DND-41 (cell line): Measurements from ENCODE around the gene TFEB.

Experiments used
- ATAC-seq: fragments of 200-7000 bp; cut with Tn5 transposase; 3 replicates; pipeline ENCODE4 v1.9.1; 2021; ENCODE audit warnings: low read depth; ENCODE audit not compliant: insufficient read depth
- DNase-seq: peaks from one replicate; pipeline ENCODE4 v3.0.0-alpha.2; 2020
- H2AFZ ChIP-seq: 2 replicates; pipeline ENCODE4 v1.6.0; 2012; ENCODE audit warnings: low read depth, low read length
- H3K27ac ChIP-seq: 2 replicates; pipeline ENCODE4 v1.5.1; 2012; ENCODE audit warnings: low read length, inconsistent platforms
- H3K27me3 ChIP-seq: fragments of 200-600 bp; sonication (generic); 2 replicates; pipeline ENCODE4 v1.6.0; 2012; ENCODE audit warnings: low read length, mild to moderate bottlenecking, inconsistent platforms; ENCODE audit not compliant: insufficient read depth, poor library complexity
- H3K36me3 ChIP-seq: 2 replicates; pipeline ENCODE4 v1.5.1; 2012; ENCODE audit warnings: low read length, inconsistent platforms; ENCODE audit not compliant: insufficient read depth
- H3K4me1 ChIP-seq: 2 replicates; pipeline ENCODE4 v1.5.1; 2012; ENCODE audit warnings: mild to moderate bottlenecking, low read length; ENCODE audit not compliant: insufficient read depth
- H3K4me2 ChIP-seq: 2 replicates; pipeline ENCODE4 v1.6.0; 2012; ENCODE audit warnings: mild to moderate bottlenecking, moderate library complexity, low read length, inconsistent platforms; ENCODE audit not compliant: insufficient read depth
- H3K4me3 ChIP-seq, 2 experiments: fragments of 200-600 bp in 1 of 2; shearing (Covaris generic) in 1 of 2; 2 replicates each; pipeline ENCODE4 v1.5.1; 2012 to 2016; ENCODE audit warnings: inconsistent platforms in 2 of 2, low read length in 2 of 2, mild to moderate bottlenecking in 2 of 2, low read depth in 1 of 2, moderate library complexity in 1 of 2
- H3K79me2 ChIP-seq: 2 replicates; pipeline ENCODE4 v1.6.0; 2012; ENCODE audit warnings: low read length, inconsistent platforms; ENCODE audit not compliant: insufficient read depth
- H3K9ac ChIP-seq: 2 replicates; pipeline ENCODE4 v1.6.0; 2012; ENCODE audit warnings: low read depth, mild to moderate bottlenecking, inconsistent platforms, low read length, moderate library complexity
- H3K9me3 ChIP-seq: 2 replicates; pipeline ENCODE4 v1.5.1; 2012; ENCODE audit warnings: low read length, moderate library complexity, mild to moderate bottlenecking, inconsistent platforms; ENCODE audit not compliant: insufficient read depth, severe bottlenecking
- H4K20me1 ChIP-seq: 2 replicates; pipeline ENCODE4 v1.6.0; 2012; ENCODE audit warnings: low read length; ENCODE audit not compliant: insufficient read depth
- CTCF ChIP-seq: IDR thresholded peaks from 2 replicates; pipeline ENCODE4 v1.5.1; 2012; ENCODE audit warnings: borderline replicate concordance, low read length, moderate library complexity, mild to moderate bottlenecking; ENCODE audit not compliant: poor library complexity, severe bottlenecking; ENCODE audit errors: extremely low read depth
- EZH2 ChIP-seq: IDR thresholded peaks from 3 replicates; pipeline ENCODE4 v1.6.1; 2012; ENCODE audit warnings: borderline replicate concordance, low read depth, mild to moderate bottlenecking, moderate library complexity, low read length, inconsistent platforms; ENCODE audit not compliant: severe bottlenecking

Gene TFEB

DNA sequence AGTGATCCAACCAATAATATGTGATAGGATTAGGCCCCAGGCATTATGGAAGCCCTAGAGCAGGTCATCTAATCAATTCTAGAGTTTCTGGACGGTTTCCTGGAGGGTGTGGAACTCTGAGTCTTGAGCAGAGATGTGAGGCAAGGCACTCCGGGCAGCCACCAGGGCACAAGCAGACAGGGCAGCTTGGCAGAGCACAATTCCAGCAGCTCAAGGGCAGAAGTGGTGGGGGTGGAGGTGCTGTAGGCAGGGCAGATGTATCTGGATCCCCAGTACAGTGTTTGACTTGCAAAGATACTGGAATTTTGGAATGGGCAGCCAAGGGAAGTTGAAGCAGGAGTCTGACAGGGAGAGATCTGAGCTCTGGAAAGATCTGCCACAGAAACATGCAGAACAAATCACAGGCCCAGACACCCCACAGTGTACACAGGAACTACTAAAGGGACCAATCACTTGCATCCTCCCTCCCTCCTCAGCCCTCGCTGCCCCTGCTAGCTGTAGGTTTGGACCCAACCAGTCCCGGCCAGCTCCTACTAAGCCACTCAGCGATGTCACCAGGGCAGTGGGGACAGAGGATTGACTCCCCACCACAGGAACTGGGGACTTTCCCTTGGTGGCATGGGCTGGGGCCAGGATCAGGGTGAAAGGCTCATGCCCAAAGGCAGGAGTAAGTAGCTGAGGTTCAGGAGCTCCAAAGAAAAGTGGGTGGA lies 47.0 kb downstream of the TFEB start:
- Histone ChIP-seq H3K36me3 (peaks cover 7% of the 10 kb centered on the region; the same call in 1 of the 2 replicates), H3K4me1 (peaks cover 7% of the 10 kb centered on the region), H3K4me3 (no peak overlapping the region), H3K79me2 (no peaks in the 10 kb centered on the region), H3K27ac (no peak overlapping the region), H2AFZ (no peak overlapping the region), H3K9ac (no peak overlapping the region), H3K9me3 (no peaks in the 10 kb centered on the region), H3K4me2 (no peak overlapping the region), H4K20me1 (no peaks in the 10 kb centered on the region), H3K27me3 (no peaks in the 10 kb centered on the region)
- ATAC-seq (no peak), DNase-seq (no peak)
- TF ChIP-seq EZH2, result no peak
- TF ChIP-seq CTCF, result no peak

- H3K4me3 ChIP-seq, result no peak overlapping the region
- TF ChIP-seq CTCF (no peak), EZH2 (no peak)
- no peaks in the 10 kb centered on the region for H3K27me3 ChIP-seq
- H3K9me3 ChIP-seq, result no peaks in the 10 kb centered on the region
- no peak overlapping the region for H3K4me2 ChIP-seq
- ATAC-seq (no peak), DNase-seq (no peak)
- peaks cover 7% of the 10 kb centered on the region; the same call in 1 of the 2 replicates for H3K36me3 ChIP-seq
- H3K79me2 ChIP-seq, result no peaks in the 10 kb centered on the region
- no peak overlapping the region for H2AFZ ChIP-seq
- H3K4me1 ChIP-seq, result peaks cover 10% of the 10 kb centered on the region
- no peak overlapping the region for H3K27ac ChIP-seq
- H4K20me1 ChIP-seq, result no peaks in the 10 kb centered on the region
- no peak overlapping the region for H3K9ac ChIP-seq
These were observed 47.8 kb downstream of the TFEB start for GRCh38 chr6:41687501-41688175.

- no peak overlapping the region for H3K4me2 ChIP-seq
- ATAC-seq (no peak), DNase-seq (no peak)
- H3K4me1 ChIP-seq, result peaks cover 10% of the 10 kb centered on the region
- H3K27me3 ChIP-seq, result no peaks in the 10 kb centered on the region
- H4K20me1 ChIP-seq, result no peaks in the 10 kb centered on the region
- H3K9me3 ChIP-seq, result no peaks in the 10 kb centered on the region
- no peaks in the 10 kb centered on the region for H3K79me2 ChIP-seq
- H3K27ac ChIP-seq, result no peak overlapping the region
- no peak overlapping the region for H2AFZ ChIP-seq
- H3K4me3 ChIP-seq, result no peak overlapping the region
- TF ChIP-seq EZH2 (no peak), CTCF (no peak)
- no peak overlapping the region for H3K9ac ChIP-seq
- peaks cover 7% of the 10 kb centered on the region; the same call in 1 of the 2 replicates for H3K36me3 ChIP-seq
These were observed 49.6 kb downstream of the TFEB start for GRCh38 chr6:41685641-41686380.
